IPS-20b (cell line): ENCODE results near the gene B3GNT8.

Experiments used
- H3K27ac ChIP-seq: one replicate; pipeline ENCODE4 v1.5.1; 2013; ENCODE audit warnings: low read length
- H3K27me3 ChIP-seq: 2 replicates; pipeline ENCODE4 v1.6.1; 2013; ENCODE audit warnings: mild to moderate bottlenecking, low read length, inconsistent platforms; ENCODE audit not compliant: insufficient read depth
- H3K36me3 ChIP-seq: 2 replicates; pipeline ENCODE4 v1.6.1; 2013; ENCODE audit warnings: low read depth, mild to moderate bottlenecking, inconsistent platforms, low read length, moderate library complexity; ENCODE audit not compliant: insufficient read depth
- H3K4me1 ChIP-seq: 2 replicates; pipeline ENCODE4 v1.6.1; 2013; ENCODE audit warnings: mild to moderate bottlenecking, control low read depth, inconsistent platforms, low read length, moderate library complexity; ENCODE audit not compliant: insufficient read depth
- H3K4me3 ChIP-seq: 2 replicates; pipeline ENCODE4 v1.5.1; 2013; ENCODE audit warnings: mild to moderate bottlenecking, low read length, inconsistent platforms
- H3K9ac ChIP-seq: 2 replicates; pipeline ENCODE4 v1.6.1; 2013; ENCODE audit warnings: low read depth, mild to moderate bottlenecking, inconsistent platforms, low read length, moderate library complexity
- H3K9me3 ChIP-seq: 2 replicates; pipeline ENCODE4 v1.6.1; 2013; ENCODE audit warnings: mild to moderate bottlenecking, low read depth, low read length, inconsistent platforms; ENCODE audit not compliant: insufficient read depth

The B3GNT8 gene

DNA sequence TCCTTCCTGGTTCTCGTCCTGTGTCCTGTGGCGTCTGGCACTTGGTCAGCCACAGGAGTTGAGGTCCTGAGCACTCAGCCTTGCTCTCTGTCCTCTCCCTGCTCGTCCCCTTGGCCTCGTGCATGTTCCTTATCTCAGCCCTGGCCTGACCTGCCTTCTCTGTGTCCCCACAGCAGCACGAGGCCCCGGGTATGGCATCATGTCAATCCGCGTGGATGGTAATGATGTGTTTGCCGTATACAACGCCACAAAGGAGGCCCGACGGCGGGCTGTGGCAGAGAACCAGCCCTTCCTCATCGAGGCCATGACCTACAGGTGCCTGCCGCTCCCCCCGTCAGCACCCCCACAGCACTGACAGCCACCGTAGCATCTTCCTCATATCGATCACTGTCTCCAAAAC lies 4.7 kb downstream of the B3GNT8 start:
- Histone ChIP-seq H3K4me3 (no peak overlapping the region), H3K27me3 (no peaks in the 10 kb centered on the region), H3K4me1 (peaks cover 4% of the 10 kb centered on the region; the same call in 1 of the 2 replicates), H3K9ac (no peak overlapping the region), H3K36me3 (peaks cover 28% of the 10 kb centered on the region), H3K27ac (no peak overlapping the region), H3K9me3 (no peaks in the 10 kb centered on the region)

DNA sequence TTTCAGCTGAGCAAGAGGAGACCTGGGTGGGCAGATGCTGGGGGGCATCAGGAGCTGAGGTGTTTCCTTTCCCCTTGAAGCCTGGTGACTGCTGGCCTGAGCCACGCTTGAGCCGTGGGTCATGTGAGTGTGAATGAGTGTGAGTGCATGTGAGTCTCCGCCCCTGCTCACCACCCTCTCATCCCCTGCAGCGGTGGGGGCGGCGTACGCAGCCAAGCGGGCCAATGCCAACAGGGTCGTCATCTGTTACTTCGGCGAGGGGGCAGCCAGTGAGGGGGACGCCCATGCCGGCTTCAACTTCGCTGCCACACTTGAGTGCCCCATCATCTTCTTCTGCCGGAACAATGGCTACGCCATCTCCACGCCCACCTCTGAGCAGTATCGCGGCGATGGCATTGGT lies 5.2 kb downstream of the B3GNT8 start:
- Histone ChIP-seq H3K36me3 (peaks cover 28% of the 10 kb centered on the region), H3K4me3 (no peak overlapping the region), H3K27me3 (no peaks in the 10 kb centered on the region), H3K9me3 (no peaks in the 10 kb centered on the region), H3K27ac (no peak overlapping the region), H3K4me1 (peaks cover 4% of the 10 kb centered on the region; the same call in 1 of the 2 replicates), H3K9ac (no peak overlapping the region)

DNA sequence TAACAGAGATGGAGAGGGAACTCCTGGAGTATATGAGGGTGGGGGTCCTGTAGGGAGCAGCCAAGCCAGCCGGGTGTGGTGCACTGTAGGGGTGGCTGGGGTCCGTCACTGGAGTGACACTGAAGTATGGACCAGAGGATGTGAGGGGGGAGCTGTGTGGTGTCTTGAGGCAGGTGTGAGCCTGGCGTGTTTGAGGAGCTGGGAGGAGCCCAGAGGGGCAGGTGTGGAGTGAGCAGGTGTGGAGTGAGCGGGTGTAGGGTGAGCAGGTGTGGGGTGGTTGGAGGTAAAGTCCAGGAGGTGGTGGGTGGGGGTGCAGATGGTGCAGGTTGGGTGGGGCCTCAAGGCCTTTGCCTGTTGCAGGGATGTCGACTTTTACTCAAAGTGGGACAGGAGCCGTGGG lies 5.9 kb downstream of the B3GNT8 start:
- no peaks in the 10 kb centered on the region for H3K9me3 ChIP-seq
- no peak overlapping the region for H3K4me3 ChIP-seq
- H3K27ac ChIP-seq = no peak overlapping the region
- H3K36me3 ChIP-seq = peaks cover 28% of the 10 kb centered on the region
- no peaks in the 10 kb centered on the region for H3K27me3 ChIP-seq
- H3K9ac ChIP-seq = no peak overlapping the region
- no peaks in the 10 kb centered on the region for H3K4me1 ChIP-seq

DNA sequence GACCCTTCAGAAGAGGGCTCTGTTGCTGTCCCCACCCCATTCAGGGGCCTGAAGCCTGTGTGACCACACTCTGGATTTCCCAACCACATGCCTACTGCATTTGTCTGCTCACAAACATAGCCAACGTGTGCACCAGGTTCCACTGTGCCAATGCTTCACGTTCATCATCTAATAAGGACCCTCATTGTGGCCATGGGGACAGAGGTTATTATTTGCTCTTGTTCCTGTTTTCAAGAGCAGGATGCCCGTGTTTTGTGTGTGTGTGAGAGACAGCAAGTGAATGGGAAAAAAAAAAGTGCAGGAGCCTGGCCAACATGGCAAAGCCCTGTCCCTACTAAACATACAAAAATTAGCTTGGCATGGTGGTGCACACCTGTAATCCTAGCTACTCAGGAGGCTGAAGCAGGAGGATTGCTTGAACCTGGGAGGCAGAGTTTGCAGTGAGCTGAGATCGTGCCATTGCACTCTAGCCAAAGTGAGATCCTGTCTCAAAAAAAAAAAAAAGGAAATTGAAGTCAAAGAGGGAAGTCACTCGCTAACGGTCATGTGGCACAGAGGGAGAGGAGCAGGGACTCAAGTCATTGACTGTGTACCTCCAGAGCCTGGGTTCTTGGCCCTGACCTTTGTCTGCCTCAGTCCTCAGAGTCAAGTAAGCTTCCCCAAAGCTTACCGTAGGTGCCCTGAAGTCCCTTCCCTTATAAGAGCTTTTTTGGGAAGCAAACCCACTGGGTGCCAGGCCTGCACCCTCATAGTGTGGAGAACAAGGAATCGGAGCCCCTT lies 6.9 kb downstream of the B3GNT8 start:
- Histone ChIP-seq H3K4me1 (no peaks in the 10 kb centered on the region), H3K9me3 (no peaks in the 10 kb centered on the region), H3K4me3 (no peak overlapping the region), H3K27ac (no peak overlapping the region), H3K27me3 (no peaks in the 10 kb centered on the region), H3K36me3 (peaks cover 29% of the 10 kb centered on the region), H3K9ac (no peak overlapping the region)

DNA sequence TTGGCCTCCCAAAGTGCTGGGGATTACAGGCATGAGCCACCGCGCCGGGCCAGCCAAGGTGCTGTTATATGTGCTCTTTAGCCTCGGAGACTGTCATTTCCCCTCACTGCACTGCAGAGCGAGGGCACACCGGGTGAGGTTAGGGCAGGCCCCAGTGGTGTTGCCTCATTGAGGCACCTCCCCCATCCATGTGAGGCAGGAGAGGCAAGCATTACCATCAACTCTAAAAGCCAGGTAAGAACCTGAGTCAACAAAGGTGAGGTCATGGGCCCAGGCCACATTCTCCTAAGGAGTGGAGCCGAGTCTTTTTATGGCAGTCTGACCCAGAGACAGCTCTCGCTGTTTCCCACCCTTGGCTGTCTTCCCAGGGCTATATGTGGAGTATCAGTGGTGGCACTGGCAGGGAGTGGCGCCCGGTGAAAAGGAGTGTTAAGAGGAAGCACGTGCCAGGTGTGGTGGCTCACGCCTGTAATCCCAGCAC lies 10.9 kb downstream of the B3GNT8 start:
- H3K36me3 ChIP-seq = peaks cover 32% of the 10 kb centered on the region
- H3K27ac ChIP-seq = no peak overlapping the region
- no peaks in the 10 kb centered on the region for H3K4me1 ChIP-seq
- no peaks in the 10 kb centered on the region for H3K27me3 ChIP-seq
- H3K9ac ChIP-seq = no peak overlapping the region
- H3K9me3 ChIP-seq = no peaks in the 10 kb centered on the region
- no peak overlapping the region for H3K4me3 ChIP-seq

DNA sequence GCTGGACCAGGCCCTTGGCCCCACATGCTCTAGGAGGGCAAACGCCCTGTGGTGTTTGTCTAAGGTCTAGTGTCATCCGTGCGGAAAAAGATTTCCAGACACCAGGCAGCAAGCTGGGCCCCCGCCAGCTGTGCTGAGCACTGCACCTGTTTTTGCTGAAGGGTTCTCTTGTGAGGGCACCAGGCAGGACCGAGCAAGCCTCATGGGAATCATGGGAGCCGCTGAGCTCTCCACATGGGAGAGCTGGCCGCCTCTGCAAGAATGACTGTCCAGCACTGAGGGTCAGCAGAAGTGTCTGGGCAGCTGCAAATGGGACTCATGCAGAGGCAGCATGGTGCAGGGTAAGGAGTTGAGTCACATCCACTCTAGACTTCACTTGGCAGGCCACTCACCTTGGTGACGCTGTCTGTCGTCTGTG lies 12.0 kb downstream of the B3GNT8 start:
- peaks cover 26% of the 10 kb centered on the region for H3K36me3 ChIP-seq
- H3K9ac ChIP-seq = no peak overlapping the region

DNA sequence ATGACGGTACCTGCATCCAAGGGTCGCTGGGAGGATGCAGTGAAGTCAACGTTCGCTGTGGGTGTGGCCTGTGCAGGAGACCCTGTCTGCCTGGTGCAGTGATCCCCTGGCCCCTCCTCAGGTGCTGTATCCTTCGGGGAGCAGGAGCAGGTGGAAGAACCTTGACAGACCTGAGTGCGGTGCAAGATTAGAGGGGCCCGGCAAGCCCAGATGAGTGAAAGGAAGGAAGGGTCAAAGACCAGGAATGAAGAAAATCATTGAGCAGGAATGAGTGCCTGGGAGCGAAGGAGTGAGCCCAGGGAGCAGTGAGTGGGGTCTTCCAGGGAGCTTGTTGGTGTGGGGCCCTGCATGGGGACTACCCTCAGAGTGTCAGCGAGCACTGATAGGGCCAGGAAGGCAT lies 12.7 kb downstream of the B3GNT8 start:
- Histone ChIP-seq H3K4me3 (no peak overlapping the region), H3K9me3 (no peaks in the 10 kb centered on the region), H3K36me3 (peaks cover 23% of the 10 kb centered on the region), H3K4me1 (no peaks in the 10 kb centered on the region), H3K9ac (no peak overlapping the region), H3K27ac (no peak overlapping the region), H3K27me3 (no peaks in the 10 kb centered on the region)

More for the DNA sequence above, 12.0 kb downstream of the B3GNT8 start:
- no peaks in the 10 kb centered on the region for H3K9me3 ChIP-seq
- no peak overlapping the region for H3K27ac ChIP-seq
- no peaks in the 10 kb centered on the region for H3K4me1 ChIP-seq
- no peak overlapping the region for H3K4me3 ChIP-seq
- no peaks in the 10 kb centered on the region for H3K27me3 ChIP-seq

DNA sequence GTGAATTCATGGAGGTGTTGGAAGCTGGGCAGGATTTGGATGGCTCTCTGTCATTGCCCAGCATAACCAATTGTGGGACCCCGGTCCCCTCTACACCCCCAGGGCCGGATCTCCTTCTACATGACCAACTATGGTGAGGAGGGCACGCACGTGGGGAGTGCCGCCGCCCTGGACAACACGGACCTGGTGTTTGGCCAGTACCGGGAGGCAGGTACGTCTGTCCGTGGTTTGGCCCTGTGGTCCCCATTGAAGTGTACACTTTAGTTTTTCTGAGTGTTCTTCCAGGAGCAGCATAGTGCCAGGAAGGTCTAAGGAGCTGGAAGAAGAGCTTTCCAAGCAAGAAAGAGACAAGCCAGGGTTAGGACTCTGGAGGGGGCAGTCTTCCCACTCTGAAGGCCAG lies 13.2 kb downstream of the B3GNT8 start:
- Histone ChIP-seq H3K27ac (no peak overlapping the region), H3K4me1 (no peaks in the 10 kb centered on the region), H3K9ac (no peak overlapping the region), H3K4me3 (no peak overlapping the region), H3K9me3 (no peaks in the 10 kb centered on the region), H3K36me3 (peaks cover 19% of the 10 kb centered on the region), H3K27me3 (no peaks in the 10 kb centered on the region)

DNA sequence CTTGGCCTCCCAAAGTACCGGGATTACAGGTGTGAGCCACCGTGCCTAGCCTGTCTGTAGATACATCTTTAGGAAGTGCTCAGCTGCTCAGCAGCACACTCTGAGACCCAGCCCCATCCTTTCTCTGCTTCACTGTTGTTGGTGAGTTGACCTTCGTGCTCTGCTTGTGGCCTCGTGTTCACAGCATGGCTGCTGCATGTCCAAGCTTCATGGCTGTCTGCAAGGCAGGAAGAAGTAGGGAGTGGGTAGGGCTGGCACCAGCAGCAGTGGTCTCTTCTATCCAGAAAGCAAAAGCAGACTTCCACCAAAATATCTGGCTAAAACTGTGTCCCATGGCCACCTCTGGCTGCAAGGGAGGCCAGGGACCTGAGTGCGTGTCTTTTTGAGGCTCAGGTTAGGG lies 14.2 kb downstream of the B3GNT8 start:
- H3K9ac ChIP-seq = no peak overlapping the region; the same call in 1 of the 2 replicates
- no peaks in the 10 kb centered on the region for H3K9me3 ChIP-seq

DNA sequence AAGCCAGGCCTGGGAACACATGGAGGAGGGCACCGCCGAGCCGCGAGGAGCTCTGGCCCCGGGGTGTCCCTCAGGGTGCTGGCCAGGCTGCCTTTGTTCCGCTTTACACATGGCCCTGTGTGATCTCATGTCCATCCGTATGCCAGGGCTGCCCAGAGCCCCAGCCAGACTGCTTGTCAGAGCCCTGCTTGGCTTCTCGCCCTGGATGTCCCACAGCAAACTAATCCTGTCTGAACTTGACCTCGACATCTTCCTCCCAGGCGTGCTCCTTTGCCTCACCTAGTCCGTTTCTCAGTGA lies 15.3 kb downstream of the B3GNT8 start:
- Histone ChIP-seq H3K4me3 (no peak overlapping the region), H3K9ac (no peak overlapping the region), H3K9me3 (no peaks in the 10 kb centered on the region), H3K36me3 (peaks cover 14% of the 10 kb centered on the region; the same call in 1 of the 2 replicates), H3K27ac (no peak overlapping the region), H3K4me1 (no peaks in the 10 kb centered on the region; the same call in 1 of the 2 replicates), H3K27me3 (no peaks in the 10 kb centered on the region)

More for the DNA sequence above, 14.2 kb downstream of the B3GNT8 start:
- no peaks in the 10 kb centered on the region for H3K4me1 ChIP-seq
- H3K4me3 ChIP-seq = no peak overlapping the region
- no peaks in the 10 kb centered on the region for H3K27me3 ChIP-seq
- peaks cover 14% of the 10 kb centered on the region; the same call in 1 of the 2 replicates for H3K36me3 ChIP-seq
- H3K27ac ChIP-seq = no peak overlapping the region

DNA sequence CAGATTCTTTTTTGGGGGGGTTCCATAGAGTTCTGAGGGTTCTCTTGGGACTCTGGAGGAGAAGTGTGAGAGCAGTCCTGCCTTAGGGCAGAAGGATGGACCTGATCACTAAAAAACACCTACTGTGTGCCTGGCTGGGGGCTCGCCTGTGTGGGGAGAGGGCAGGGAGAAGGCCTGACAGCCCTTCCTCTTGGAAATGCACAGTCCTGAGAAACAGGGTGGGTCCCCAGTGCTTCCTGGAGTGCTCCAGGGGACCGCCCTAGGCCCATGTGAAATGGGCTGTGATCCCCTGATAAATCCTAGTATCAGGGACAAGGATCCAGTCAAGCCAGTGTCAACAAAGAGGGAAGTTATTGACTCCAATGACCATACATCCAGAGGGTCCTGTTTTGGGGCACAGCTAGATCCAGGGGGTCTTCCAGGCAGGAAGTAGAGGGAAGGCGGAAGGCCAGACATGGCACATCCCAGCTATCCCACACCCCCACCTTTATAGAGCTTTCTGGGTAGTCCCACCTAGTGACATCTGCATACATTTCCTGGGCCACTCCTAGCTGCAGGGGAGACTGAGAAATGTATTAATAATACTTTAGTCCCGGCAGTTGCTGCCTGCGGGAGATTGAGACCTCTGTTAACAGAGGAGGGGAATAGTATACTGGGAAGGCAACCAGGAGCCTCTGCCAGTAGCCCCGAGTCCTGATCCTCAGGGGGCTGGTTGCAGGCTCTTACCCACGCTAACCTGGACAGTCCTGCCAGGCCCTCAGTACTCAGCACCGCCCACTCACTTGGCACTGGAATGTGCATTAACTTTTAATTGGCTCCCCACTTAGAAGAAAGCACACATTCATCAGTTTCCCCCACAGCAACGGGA lies 15.8 kb downstream of the B3GNT8 start:
- Histone ChIP-seq H3K4me3 (no peak overlapping the region), H3K27ac (no peak overlapping the region), H3K9ac (no peak overlapping the region), H3K36me3 (peaks cover 14% of the 10 kb centered on the region; the same call in 1 of the 2 replicates), H3K4me1 (no peaks in the 10 kb centered on the region; the same call in 1 of the 2 replicates), H3K27me3 (no peaks in the 10 kb centered on the region), H3K9me3 (no peaks in the 10 kb centered on the region)
